RWPE2 (cell line): ENCODE measurements around the gene NMNAT3.

Experiments
- ATAC-seq: fragments of 200-7000 bp; cut with Tn5 transposase; 3 replicates; pipeline ENCODE4 v1.9.1; 2021; ENCODE audit warnings: low read depth
- DNase-seq: peaks from one replicate; pipeline ENCODE4 v3.0.0-alpha.2; 2020; ENCODE audit warnings: low spot score
- H3K27ac ChIP-seq: fragments of 450-650 bp; 2 replicates; pipeline ENCODE4 v1.5.1; 2017; ENCODE audit warnings: mild to moderate bottlenecking; ENCODE audit not compliant: poor library complexity, severe bottlenecking
- H3K27me3 ChIP-seq: fragments of 250-450 bp; sonication (Bioruptor Pico); 2 replicates; pipeline ENCODE4 v1.5.1; 2021; ENCODE audit warnings: mild to moderate bottlenecking, moderate library complexity; ENCODE audit not compliant: insufficient read depth, poor library complexity, severe bottlenecking
- H3K36me3 ChIP-seq: fragments of 250-450 bp; sonication (Bioruptor Pico); 2 replicates; pipeline ENCODE4 v1.5.1; 2020; ENCODE audit warnings: low read depth, mild to moderate bottlenecking, moderate library complexity
- H3K4me1 ChIP-seq: fragments of 250-450 bp; sonication (Bioruptor Pico); 2 replicates; pipeline ENCODE4 v1.5.1; 2021; ENCODE audit warnings: mild to moderate bottlenecking, moderate library complexity; ENCODE audit not compliant: insufficient read depth, poor library complexity, severe bottlenecking
- H3K4me3 ChIP-seq: fragments of 250-450 bp; sonication (Bioruptor Pico); 2 replicates; pipeline ENCODE4 v1.5.1; 2021; ENCODE audit warnings: mild to moderate bottlenecking, moderate library complexity; ENCODE audit not compliant: severe bottlenecking
- H3K9me3 ChIP-seq: fragments of 250-450 bp; sonication (Bioruptor Pico); 2 replicates; pipeline ENCODE4 v1.5.1; 2021; ENCODE audit warnings: mild to moderate bottlenecking, moderate library complexity; ENCODE audit not compliant: severe bottlenecking
- TF ChIP-seq, protein P1 (sequence below): fragments of 450-650 bp; IDR thresholded peaks from one replicate; pipeline ENCODE4 v1.5.1; 2017; ENCODE audit warnings: mild to moderate bottlenecking, moderate library complexity; ENCODE audit not compliant: poor library complexity, severe bottlenecking

The NMNAT3 gene

DNA sequence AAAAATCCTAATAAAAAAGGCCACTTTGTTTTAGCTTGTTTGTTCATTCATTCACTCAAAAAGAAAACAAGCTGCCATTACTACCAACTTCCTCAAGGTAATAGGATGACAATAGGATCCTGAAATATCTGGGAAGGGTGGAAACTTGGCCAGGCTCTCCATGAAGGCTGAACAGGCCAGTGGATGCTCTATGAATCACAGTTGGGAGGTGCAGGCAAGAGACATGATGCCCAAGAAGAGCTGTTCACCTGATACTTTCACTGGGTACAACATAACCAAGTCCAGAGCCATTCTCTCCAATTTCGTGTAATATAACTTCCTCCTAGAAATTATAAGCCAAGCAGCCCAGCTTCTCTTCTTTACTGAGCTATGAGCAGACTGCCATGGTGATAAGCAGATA is 37.3 kb downstream of the NMNAT3 start:
- ATAC-seq (no peak), DNase-seq (no peak)
- Histone ChIP-seq H3K4me3 (no peak overlapping the region), H3K27ac (no peak overlapping the region), H3K36me3 (no peaks in the 10 kb centered on the region), H3K27me3 (no peaks in the 10 kb centered on the region), H3K4me1 (no peaks in the 10 kb centered on the region), H3K9me3 (no peaks in the 10 kb centered on the region)
- TF ChIP-seq, protein P1, sequence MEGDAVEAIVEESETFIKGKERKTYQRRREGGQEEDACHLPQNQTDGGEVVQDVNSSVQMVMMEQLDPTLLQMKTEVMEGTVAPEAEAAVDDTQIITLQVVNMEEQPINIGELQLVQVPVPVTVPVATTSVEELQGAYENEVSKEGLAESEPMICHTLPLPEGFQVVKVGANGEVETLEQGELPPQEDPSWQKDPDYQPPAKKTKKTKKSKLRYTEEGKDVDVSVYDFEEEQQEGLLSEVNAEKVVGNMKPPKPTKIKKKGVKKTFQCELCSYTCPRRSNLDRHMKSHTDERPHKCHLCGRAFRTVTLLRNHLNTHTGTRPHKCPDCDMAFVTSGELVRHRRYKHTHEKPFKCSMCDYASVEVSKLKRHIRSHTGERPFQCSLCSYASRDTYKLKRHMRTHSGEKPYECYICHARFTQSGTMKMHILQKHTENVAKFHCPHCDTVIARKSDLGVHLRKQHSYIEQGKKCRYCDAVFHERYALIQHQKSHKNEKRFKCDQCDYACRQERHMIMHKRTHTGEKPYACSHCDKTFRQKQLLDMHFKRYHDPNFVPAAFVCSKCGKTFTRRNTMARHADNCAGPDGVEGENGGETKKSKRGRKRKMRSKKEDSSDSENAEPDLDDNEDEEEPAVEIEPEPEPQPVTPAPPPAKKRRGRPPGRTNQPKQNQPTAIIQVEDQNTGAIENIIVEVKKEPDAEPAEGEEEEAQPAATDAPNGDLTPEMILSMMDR: no peak

DNA sequence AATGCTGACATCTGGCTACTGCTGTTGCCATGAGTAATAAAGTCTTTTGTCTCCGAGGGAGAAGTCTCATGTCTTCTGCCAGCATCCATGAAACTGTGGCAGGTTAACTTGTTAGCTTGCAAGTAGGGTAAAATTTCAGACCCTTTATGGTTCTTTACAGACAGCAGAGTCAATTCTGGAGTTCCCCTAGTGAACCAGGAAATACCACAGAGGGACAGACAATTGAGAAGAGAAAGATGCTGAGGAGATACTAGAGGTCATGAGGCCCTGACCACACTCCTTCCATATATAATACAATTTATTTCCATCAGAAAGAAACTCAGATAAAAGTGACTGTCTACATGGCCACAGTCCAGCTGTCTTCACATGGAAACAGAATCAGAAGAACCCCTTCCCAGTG is 38.1 kb downstream of the NMNAT3 start:
- no peaks in the 10 kb centered on the region for H3K27me3 ChIP-seq
- TF ChIP-seq, protein P1: no peak
- no peaks in the 10 kb centered on the region for H3K9me3 ChIP-seq
- H3K27ac ChIP-seq: no peak overlapping the region
- no peaks in the 10 kb centered on the region for H3K36me3 ChIP-seq
- no peaks in the 10 kb centered on the region for H3K4me1 ChIP-seq
- DNase-seq: no peak
- ATAC-seq: no peak
- no peak overlapping the region for H3K4me3 ChIP-seq

DNA sequence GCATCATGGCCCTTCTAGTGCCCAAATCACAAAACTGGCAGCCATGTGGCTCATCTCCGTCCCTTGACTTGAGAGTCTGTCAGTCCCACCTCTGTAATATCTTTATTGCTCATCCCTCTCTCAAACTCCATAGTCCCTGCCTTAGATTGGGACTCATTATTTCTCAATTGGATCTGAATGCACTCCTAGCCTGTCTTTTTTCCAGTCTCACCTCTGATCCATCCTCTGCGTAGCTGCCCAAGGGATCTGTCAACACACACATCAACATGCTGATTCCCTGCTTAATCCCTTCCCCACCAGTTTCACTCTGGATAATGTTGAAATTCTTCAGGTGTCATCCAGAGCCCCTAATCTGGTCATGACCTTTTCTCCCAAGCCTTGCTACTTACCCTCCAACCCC is 39.3 kb downstream of the NMNAT3 start:
- no peak overlapping the region for H3K27ac ChIP-seq
- DNase-seq (no peak), ATAC-seq (no peak)
- no peaks in the 10 kb centered on the region for H3K27me3 ChIP-seq
- H3K4me3 ChIP-seq: no peak overlapping the region
- no peaks in the 10 kb centered on the region for H3K36me3 ChIP-seq
- TF ChIP-seq, protein P1: no peak
- H3K4me1 ChIP-seq: no peaks in the 10 kb centered on the region
- H3K9me3 ChIP-seq: no peaks in the 10 kb centered on the region

DNA sequence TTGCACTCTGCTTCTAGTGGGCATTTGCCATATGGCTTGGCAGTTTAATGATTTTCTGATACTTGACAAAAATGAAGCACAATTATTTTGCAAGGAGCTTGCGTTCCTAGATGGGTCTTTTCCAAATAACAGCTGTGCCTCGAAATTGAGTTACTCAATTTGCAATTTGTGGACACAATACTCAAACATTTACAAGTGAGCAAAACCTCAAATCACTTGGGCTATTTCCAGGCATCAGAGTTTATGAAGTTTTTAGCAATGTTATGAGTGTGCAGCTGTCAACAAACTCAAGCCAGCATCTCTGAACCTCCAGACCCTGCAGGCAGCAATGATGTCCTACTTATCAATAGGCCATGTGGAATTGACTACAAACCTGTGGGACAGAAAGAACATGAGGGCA is 41.3 kb downstream of the NMNAT3 start:
- Histone ChIP-seq H3K4me1 (no peaks in the 10 kb centered on the region), H3K27me3 (no peaks in the 10 kb centered on the region), H3K27ac (no peak overlapping the region), H3K36me3 (no peaks in the 10 kb centered on the region), H3K9me3 (no peaks in the 10 kb centered on the region), H3K4me3 (no peak overlapping the region)
- TF ChIP-seq, protein P1: no peak
- DNase-seq (no peak), ATAC-seq (no peak)

DNA sequence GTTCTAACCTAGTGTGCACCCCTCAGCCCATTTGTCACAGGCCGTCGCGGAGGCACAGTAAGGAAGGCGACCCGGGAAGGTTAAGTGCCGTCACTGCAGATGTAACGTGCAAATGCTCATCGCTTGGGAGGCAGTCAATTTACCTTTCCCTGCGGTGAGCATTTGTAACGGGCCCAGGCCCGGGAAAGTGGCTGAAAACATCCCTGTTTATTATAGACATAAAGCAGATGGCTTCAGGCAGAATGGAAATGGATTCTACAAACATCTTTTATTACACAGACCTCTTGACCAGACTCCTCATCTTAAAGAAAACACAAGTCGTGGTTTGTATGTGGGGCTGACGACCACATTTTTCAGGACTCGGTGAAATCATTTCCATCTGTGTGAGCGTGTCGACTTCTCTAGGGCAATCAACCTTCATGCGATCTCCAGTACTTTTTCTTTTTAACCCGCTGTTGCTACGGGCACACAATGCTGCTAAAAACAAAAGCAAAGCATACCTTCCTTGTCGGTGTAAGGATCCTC is 43.6 kb downstream of the NMNAT3 start:
- DNase-seq (no peak), ATAC-seq (no peak)
- no peak overlapping the region for H3K27ac ChIP-seq
- no peak overlapping the region for H3K4me3 ChIP-seq
- no peaks in the 10 kb centered on the region for H3K36me3 ChIP-seq
- no peaks in the 10 kb centered on the region for H3K9me3 ChIP-seq
- TF ChIP-seq, protein P1: no peak
- no peaks in the 10 kb centered on the region for H3K27me3 ChIP-seq
- H3K4me1 ChIP-seq: no peaks in the 10 kb centered on the region
